ENCODE results near the gene NLGN2. TPM values are rescaled to one million over a fixed set of nuclear protein-coding genes. Genes with fewer than 3 reads are reported as not detected.
A peak's percentile ranks its signal among the peaks of the same experiment; 100 is the strongest.
"Not testable (repeated sequence)": the region's sequence is repeated elsewhere in the genome, so short reads cannot be mapped to it uniquely, and the experiment has no call there.

NLGN2 gene
- 1 to 10 TPM; 2.5 to 5.0 TPM for total RNA-seq

GRCh38 chr17:7407485-7408251, at the start of gene NLGN2:
TSS of gene NLGN2 (plus strand) at chr17:7407845. CDS start at chr17:7408256, 411 bp downstream.
- H3K4me1 ChIP-seq: peaks cover 4% of the 10 kb centered on the region
- peaks cover 8% of the 10 kb centered on the region for H3K27me3 ChIP-seq
- TF ChIP-seq CTCF (IDR thresholded peaks at IDR 0.05): no peak
- no peak within 1 kb of the TSS for H3K9ac ChIP-seq (ENCODE audit: low read depth in 2 of 2, low read length in 2 of 2)
- intact Hi-C loops (cut with DNase I): no loop called here
- no peak for DNase-seq
- no peaks in the 10 kb centered on the region for H3K36me3 ChIP-seq
- H3K9me3 ChIP-seq: no peaks in the 10 kb centered on the region
- no peak within 1 kb of the TSS for H3K27ac ChIP-seq
- peak within 1 kb of the TSS; percentile 5 for H3K4me3 ChIP-seq

GRCh38 chr17:7361906-7362305, 45.7 kb upstream of the NLGN2 start:
- H3K9me3 ChIP-seq: no peaks in the 10 kb centered on the region
- DNase-seq: no peak
- no peaks in the 10 kb centered on the region for H3K36me3 ChIP-seq
- intact Hi-C loops (cut with DNase I): no loop called here
- no peak overlapping the region for H3K9ac ChIP-seq (ENCODE audit: low read depth in 2 of 2, low read length in 2 of 2)
- H3K27ac ChIP-seq: no peak overlapping the region
- H3K27me3 ChIP-seq: no peaks in the 10 kb centered on the region
- no peak for TF ChIP-seq CTCF (IDR thresholded peaks at IDR 0.05)
- no peak overlapping the region for H3K4me3 ChIP-seq
- H3K4me1 ChIP-seq: no peaks in the 10 kb centered on the region

GRCh38 chr17:7363311-7363710, 44.3 kb upstream of the NLGN2 start:
- intact Hi-C loops (cut with DNase I): no loop called here
- H3K9ac ChIP-seq (ENCODE audit: low read depth in 2 of 2, low read length in 2 of 2): no peak overlapping the region

GRCh38 chr17:7365963-7366362, 41.7 kb upstream of the NLGN2 start:
- H3K27ac ChIP-seq; H3K4me3 ChIP-seq; intact Hi-C loops (cut with DNase I); H3K27me3 ChIP-seq; DNase-seq; H3K9me3 ChIP-seq; H3K4me1 ChIP-seq; H3K36me3 ChIP-seq; H3K9ac ChIP-seq (ENCODE audit: low read depth in 2 of 2, low read length in 2 of 2): not testable (repeated sequence)

More at GRCh38 chr17:7363311-7363710, 44.3 kb upstream of the NLGN2 start:
- Histone ChIP-seq H3K27me3 (no peaks in the 10 kb centered on the region), H3K4me1 (no peaks in the 10 kb centered on the region), H3K4me3 (no peak overlapping the region), H3K36me3 (no peaks in the 10 kb centered on the region), H3K9me3 (no peaks in the 10 kb centered on the region), H3K27ac (no peak overlapping the region)
- TF ChIP-seq CTCF (IDR thresholded peaks at IDR 0.05): no peak
- DNase-seq: no peak

GRCh38 chr17:7367083-7367482, 40.6 kb upstream of the NLGN2 start:
- no peak overlapping the region for H3K9ac ChIP-seq (ENCODE audit: low read depth in 2 of 2, low read length in 2 of 2)
- H3K9me3 ChIP-seq: no peaks in the 10 kb centered on the region
- intact Hi-C loops (cut with DNase I): no loop called here
- H3K36me3 ChIP-seq: no peaks in the 10 kb centered on the region
- H3K27me3 ChIP-seq: no peaks in the 10 kb centered on the region
- no peak for TF ChIP-seq CTCF (IDR thresholded peaks at IDR 0.05)
- no peak overlapping the region for H3K27ac ChIP-seq
- H3K4me1 ChIP-seq: no peaks in the 10 kb centered on the region
- DNase-seq: no peak
- no peak overlapping the region for H3K4me3 ChIP-seq

GRCh38 chr17:7367918-7368598, 39.6 kb upstream of the NLGN2 start:
- Histone ChIP-seq H3K27me3 (no peaks in the 10 kb centered on the region), H3K9me3 (no peaks in the 10 kb centered on the region), H3K4me3 (no peak overlapping the region), H3K36me3 (no peaks in the 10 kb centered on the region), H3K27ac (no peak overlapping the region), H3K4me1 (no peaks in the 10 kb centered on the region), H3K9ac (ENCODE audit: low read depth in 2 of 2, low read length in 2 of 2) (no peak overlapping the region)
- intact Hi-C loops (cut with DNase I): no loop called here
- DNase-seq: no peak
- no peak for TF ChIP-seq CTCF (IDR thresholded peaks at IDR 0.05)

GRCh38 chr17:7368599-7368994, 39.0 kb upstream of the NLGN2 start:
- H3K9ac ChIP-seq (ENCODE audit: low read depth in 2 of 2, low read length in 2 of 2); DNase-seq; intact Hi-C loops (cut with DNase I); H3K36me3 ChIP-seq; H3K27ac ChIP-seq; H3K9me3 ChIP-seq; H3K4me1 ChIP-seq; H3K4me3 ChIP-seq; H3K27me3 ChIP-seq: not testable (repeated sequence)

Data from colonic mucosa (tissue), 4 donors.